Uterus (tissue), 4 donors: ENCODE data around the gene PLPPR3. TPM values are rescaled to one million over a fixed set of nuclear protein-coding genes. Genes with fewer than 3 reads are reported as not detected.

Source experiments
- DNase-seq, 2 donors: peaks; one replicate each; pipeline ENCODE4 v3.0.0-alpha.2; 2019 to 2020
- H3K27ac ChIP-seq, 2 donors: fragments of 200-600 bp; sonication (generic); 1 replicate in 1 of 2; 2 replicates in 1 of 2; pipeline ENCODE4 v1.5.1; 2016 to 2018
- H3K27me3 ChIP-seq, 2 donors: fragments of 200-600 bp; sonication (generic); one replicate each; pipeline ENCODE4 v1.5.1; 2018 to 2019; ENCODE audit warnings: control low read depth in 1 of 2
- H3K36me3 ChIP-seq, 2 donors: fragments of 200-600 bp; sonication (generic); one replicate each; pipeline ENCODE4 v1.5.1; 2019; ENCODE audit warnings: control low read depth in 1 of 2
- H3K4me1 ChIP-seq, 2 donors: fragments of 200-600 bp; sonication (generic); one replicate each; pipeline ENCODE4 v1.5.1; 2018 to 2019; ENCODE audit warnings: control low read depth in 1 of 2
- H3K4me3 ChIP-seq, 2 donors: fragments of 200-600 bp; sonication (generic); 1 replicate in 1 of 2; 2 replicates in 1 of 2; pipeline ENCODE4 v1.5.1; 2018 to 2019; ENCODE audit warnings: mild to moderate bottlenecking in 1 of 2
- H3K9me3 ChIP-seq, 2 donors: fragments of 200-600 bp; sonication (generic); one replicate each; pipeline ENCODE4 v1.5.1; 2019; ENCODE audit warnings: control low read depth in 1 of 2
- CTCF ChIP-seq, 4 experiments: fragments of 200-600 bp in 2 of 4; fragments of 450-650 bp in 2 of 4; sonication (generic) in 2 of 4; IDR thresholded peaks; one replicate each; pipeline ENCODE4 v1.5.1; 2016 to 2019; ENCODE audit warnings: antibody characterized with exemption in 4 of 4, mild to moderate bottlenecking in 2 of 4, moderate library complexity in 1 of 4
- POLR2A ChIP-seq, 2 donors: fragments of 450-650 bp; IDR thresholded peaks; one replicate each; pipeline ENCODE4 v1.6.1; 2016; ENCODE audit warnings: antibody characterized with exemption in 2 of 2, mild to moderate bottlenecking in 1 of 2, moderate library complexity in 1 of 2
- intact Hi-C: fragments of 100-400 bp; cut with DNase I; formaldehyde crosslinking; loops from one replicate; pipeline ENCODE4 v1.15.1; 2023; ENCODE audit warnings: low total_unique reads
- total RNA-seq, 4 donors: library from RNA; depleted of rRNA in 3 of 4; stranded (reverse); fragments of >200 nt in 3 of 4; gene quantifications; one replicate each; pipeline versions ENCODE4 v1.1.0 to v1.2.4, GENCODE V29; 2014 to 2023
- donor health status: DM: yes; HTN: yes; CAD: no.

The PLPPR3 gene
- total RNA-seq, 4 donors from 2014 or later, result 3.4 TPM; not detected in 3

GRCh38 chr19:795691-796581, 25.8 kb downstream of the PLPPR3 start:
- TF ChIP-seq POLR2A (IDR thresholded peaks at IDR 0.05) (no peak), CTCF (IDR thresholded peaks at IDR 0.05) (no peak)
- H3K4me3 ChIP-seq, result peak overlapping the region; percentile 53 to 57
- DNase-seq, result peak in 1 of 2 donors; percentile 46
- H3K27ac ChIP-seq, result peak overlapping the region; percentile 81 to 84
- H3K27me3 ChIP-seq, result no peaks in the 10 kb centered on the region
- no peaks in the 10 kb centered on the region for H3K36me3 ChIP-seq
- H3K4me1 ChIP-seq, result peaks cover 15 to 25% of the 10 kb centered on the region in 2 donors
- H3K9me3 ChIP-seq, result no peaks in the 10 kb centered on the region
- intact Hi-C loops, result no loop called here

- DNase-seq, result peak in 1 of 2 donors; percentile 59
- intact Hi-C loops, result no loop called here
- no peaks in the 10 kb centered on the region for H3K9me3 ChIP-seq
- H3K4me3 ChIP-seq, result no peak overlapping the region
- peaks cover 11 to 18% of the 10 kb centered on the region in 2 donors for H3K4me1 ChIP-seq
- TF ChIP-seq CTCF (IDR thresholded peaks at IDR 0.05) (no peak), POLR2A (IDR thresholded peaks at IDR 0.05) (no peak)
- no peak overlapping the region for H3K27ac ChIP-seq
- H3K36me3 ChIP-seq, result no peaks in the 10 kb centered on the region
- H3K27me3 ChIP-seq, result no peaks in the 10 kb centered on the region
Measured at GRCh38 chr19:795073-795611, 26.6 kb downstream of the PLPPR3 start.

DNA sequence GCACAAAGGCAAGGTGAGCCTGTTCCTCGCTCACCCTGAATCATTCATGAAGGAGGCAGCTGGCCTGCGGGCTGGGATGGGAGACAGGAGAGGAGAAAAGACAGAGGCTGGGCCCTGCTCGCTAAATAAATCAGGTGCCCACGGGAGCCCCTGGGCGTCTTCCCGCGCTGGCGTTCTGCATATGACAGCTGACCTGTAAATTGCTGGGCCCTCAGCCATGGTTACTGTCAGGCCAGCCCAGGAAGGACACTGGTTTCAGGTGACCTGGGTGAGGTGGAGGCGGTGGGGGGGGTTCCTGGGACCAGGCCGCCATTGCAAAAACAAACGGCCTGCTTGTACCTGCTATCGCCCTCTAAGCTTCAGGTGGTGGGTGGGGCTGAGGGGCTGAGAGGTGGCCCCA, 27.9 kb downstream of the PLPPR3 start:
- no peak overlapping the region for H3K4me3 ChIP-seq
- H3K27me3 ChIP-seq, result no peaks in the 10 kb centered on the region
- no peak overlapping the region for H3K27ac ChIP-seq
- no peak for TF ChIP-seq CTCF (IDR thresholded peaks at IDR 0.05)
- TF ChIP-seq POLR2A (IDR thresholded peaks at IDR 0.05), result no peak
- H3K4me1 ChIP-seq, result peaks cover 4 to 5% of the 10 kb centered on the region in 2 donors
- H3K36me3 ChIP-seq, result no peaks in the 10 kb centered on the region
- DNase-seq, result no peak
- intact Hi-C loops, result no loop called here
- no peaks in the 10 kb centered on the region for H3K9me3 ChIP-seq

DNA sequence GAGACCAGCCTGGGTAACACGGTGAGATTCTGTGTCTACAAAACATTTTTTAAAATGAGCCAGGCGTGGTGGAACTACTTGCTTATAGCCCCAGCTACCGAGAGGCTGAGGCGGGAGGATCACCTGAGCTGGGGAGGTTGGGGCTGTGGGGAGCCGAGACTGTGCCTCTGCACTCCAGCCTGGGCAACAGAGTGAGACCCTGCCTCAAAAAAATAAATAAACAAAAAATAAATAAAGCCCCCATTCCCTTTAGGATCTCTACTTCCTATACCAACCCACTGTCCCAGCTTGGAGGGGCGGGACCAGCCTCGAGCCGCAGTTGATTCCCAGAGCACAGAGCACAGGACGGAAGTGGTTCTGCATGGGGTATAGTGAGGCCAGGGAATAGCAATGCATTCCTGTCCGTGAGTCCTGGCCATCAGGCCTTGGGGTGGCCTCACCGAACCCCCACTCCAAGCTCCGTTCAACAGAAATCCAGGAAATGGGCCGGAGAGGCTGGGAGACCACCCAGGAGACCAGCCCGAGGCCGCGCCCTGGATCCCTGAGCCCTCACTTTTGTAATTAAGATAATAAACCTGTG, 29.4 kb downstream of the PLPPR3 start:
- H3K9me3 ChIP-seq, result no peaks in the 10 kb centered on the region
- no peaks in the 10 kb centered on the region for H3K36me3 ChIP-seq
- DNase-seq, result no peak
- peaks cover 0 to 5% of the 10 kb centered on the region in 2 donors for H3K4me1 ChIP-seq
- no peaks in the 10 kb centered on the region for H3K27me3 ChIP-seq
- no peak overlapping the region for H3K4me3 ChIP-seq
- H3K27ac ChIP-seq, result peak overlapping the region in 1 of 2 donors; percentile 20
- TF ChIP-seq CTCF (IDR thresholded peaks at IDR 0.05) (no peak), POLR2A (IDR thresholded peaks at IDR 0.05) (no peak)
- intact Hi-C loops, result no loop called here
